Measurements from ENCODE around the gene PCNA. TPM values are rescaled to one million over a fixed set of nuclear protein-coding genes. Genes with fewer than 3 reads are reported as not detected.

PCNA gene
- total RNA-seq, 4 donors from 2014 or later, result 58.9 to 160 (median 97.1) TPM

DNA sequence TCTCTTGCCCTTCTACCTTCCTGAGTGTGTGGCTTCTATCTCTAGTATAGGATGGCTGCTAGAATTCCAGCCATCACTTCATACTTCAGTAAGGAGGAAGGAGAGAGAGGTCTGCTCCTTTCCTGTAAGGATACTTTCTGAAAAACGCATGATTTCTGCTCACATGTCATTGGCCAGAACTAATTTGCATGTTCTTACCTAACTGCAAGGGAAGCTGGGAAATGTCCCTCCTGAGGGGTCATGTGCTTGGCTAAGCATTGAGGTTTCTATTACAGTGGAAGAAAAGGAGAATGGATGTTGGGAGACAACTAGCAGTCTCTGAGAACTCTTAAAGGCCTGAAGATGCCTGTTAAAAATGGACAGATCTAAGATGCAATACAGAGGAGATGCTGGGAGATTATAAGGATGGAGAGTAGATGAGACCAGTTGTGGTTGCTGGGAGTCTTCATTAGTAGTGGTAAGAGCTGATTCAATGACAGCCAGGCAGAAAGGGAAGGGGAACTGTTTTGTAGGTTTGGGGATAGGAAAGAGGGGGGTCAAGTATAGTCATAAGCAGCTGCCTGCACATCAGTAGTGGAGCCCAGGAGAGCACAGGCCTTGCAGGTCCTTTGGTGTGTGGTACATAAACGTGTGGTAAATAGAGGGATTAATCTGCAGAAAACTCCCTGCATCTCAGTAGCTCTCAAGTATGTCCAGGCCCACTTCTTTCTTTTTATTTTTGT lies 27.3 kb upstream of the PCNA start:
- Histone ChIP-seq H3K4me3 (no peak overlapping the region), H3K36me3 (no peaks in the 10 kb centered on the region), H3K27me3 (no peaks in the 10 kb centered on the region), H3K4me1 (peaks cover 8 to 77% (median 29%) of the 10 kb centered on the region in 3 donors), H3K9me3 (no peaks in the 10 kb centered on the region), H3K27ac (no peak overlapping the region)
- DNase-seq, result no peak
- WGBS, 2 donors, result 71 to 77% methylated on average over 2 of the region's 2 CpGs
- TF ChIP-seq, protein P1, sequence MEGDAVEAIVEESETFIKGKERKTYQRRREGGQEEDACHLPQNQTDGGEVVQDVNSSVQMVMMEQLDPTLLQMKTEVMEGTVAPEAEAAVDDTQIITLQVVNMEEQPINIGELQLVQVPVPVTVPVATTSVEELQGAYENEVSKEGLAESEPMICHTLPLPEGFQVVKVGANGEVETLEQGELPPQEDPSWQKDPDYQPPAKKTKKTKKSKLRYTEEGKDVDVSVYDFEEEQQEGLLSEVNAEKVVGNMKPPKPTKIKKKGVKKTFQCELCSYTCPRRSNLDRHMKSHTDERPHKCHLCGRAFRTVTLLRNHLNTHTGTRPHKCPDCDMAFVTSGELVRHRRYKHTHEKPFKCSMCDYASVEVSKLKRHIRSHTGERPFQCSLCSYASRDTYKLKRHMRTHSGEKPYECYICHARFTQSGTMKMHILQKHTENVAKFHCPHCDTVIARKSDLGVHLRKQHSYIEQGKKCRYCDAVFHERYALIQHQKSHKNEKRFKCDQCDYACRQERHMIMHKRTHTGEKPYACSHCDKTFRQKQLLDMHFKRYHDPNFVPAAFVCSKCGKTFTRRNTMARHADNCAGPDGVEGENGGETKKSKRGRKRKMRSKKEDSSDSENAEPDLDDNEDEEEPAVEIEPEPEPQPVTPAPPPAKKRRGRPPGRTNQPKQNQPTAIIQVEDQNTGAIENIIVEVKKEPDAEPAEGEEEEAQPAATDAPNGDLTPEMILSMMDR (IDR thresholded peaks at IDR 0.05), result no peak
- TF ChIP-seq POLR2A (IDR thresholded peaks at IDR 0.05), result no peak
- intact Hi-C loops (cut with DNase I), result no loop called here

DNA sequence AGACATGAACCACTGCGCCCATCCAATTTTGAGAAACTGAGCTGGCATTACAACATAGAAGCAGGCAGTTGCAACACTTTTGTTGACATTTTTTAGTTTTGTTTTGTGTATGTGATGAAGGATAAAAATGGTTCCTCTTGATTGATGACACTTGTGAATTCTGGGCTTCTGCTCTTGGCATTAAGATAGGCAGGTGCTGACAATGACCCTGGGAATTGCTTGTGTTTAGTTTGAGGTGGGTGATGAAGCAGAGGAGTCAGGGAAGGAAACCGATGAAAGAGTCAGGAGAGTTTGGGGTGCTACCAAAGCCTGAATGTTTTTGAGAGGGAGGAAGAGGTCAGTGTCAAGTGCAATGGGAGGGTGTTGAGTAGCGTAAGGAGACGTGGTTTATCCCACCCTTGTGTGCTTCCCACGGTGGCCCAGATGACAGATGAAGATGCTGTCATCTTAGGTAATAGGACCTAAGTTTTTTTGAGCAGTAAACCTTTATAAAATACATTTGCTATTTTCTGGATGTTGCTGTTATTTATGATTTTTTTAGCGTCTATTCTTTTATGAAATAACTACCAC lies 26.4 kb upstream of the PCNA start:
- peaks cover 8 to 84% (median 37%) of the 10 kb centered on the region in 3 donors for H3K4me1 ChIP-seq
- H3K27ac ChIP-seq, result no peak overlapping the region
- TF ChIP-seq POLR2A (IDR thresholded peaks at IDR 0.05), result no peak
- TF ChIP-seq, protein P1 (IDR thresholded peaks at IDR 0.05), result no peak
- no peaks in the 10 kb centered on the region for H3K36me3 ChIP-seq
- intact Hi-C loops (cut with DNase I), result no loop called here
- no peak overlapping the region for H3K4me3 ChIP-seq
- DNase-seq, result no peak
- WGBS, 2 donors, result 80 to 87% methylated on average over 6 of the region's 6 CpGs
- H3K27me3 ChIP-seq, result no peaks in the 10 kb centered on the region
- no peaks in the 10 kb centered on the region for H3K9me3 ChIP-seq

DNA sequence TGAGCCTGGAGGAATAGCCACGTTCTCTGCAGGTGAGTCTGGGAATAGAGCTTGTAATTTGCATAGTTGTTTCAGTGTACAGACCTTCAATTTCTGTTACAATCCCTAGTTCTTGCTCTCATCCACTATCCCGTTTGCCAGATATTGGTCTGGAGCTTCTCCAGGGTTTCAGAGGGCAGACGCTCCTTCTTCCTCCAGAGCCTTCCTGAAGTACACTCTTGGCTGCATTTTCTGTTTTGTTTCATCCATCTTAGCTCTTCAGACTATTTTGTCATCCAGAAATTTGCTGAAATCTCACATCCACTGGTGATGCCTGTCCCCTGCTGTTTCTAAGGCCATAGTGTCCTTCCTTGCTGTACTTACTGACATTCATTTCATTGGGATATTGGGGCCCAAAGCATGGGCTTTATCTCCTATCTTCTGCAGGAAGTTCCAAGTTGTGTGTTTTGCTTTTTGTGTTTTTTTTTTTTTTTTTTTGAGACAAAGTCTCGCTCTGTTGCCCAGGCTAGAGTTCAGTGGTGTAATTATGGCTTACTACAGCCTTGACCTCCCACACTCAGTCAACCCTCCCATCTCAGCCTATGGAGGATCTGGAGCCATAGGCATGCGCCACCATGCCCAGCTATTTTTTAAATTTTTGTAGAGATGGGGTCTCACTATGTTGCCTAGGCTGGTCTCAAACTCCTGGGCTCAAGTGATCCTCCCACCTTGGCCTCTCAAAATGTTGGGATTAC lies 25.8 kb upstream of the PCNA start:
- H3K9me3 ChIP-seq, result no peaks in the 10 kb centered on the region
- TF ChIP-seq, protein P1 (IDR thresholded peaks at IDR 0.05), result no peak
- peaks cover 10 to 86% (median 37%) of the 10 kb centered on the region in 3 donors for H3K4me1 ChIP-seq
- 71 to 89% methylated on average over 5 of the region's 5 CpGs for WGBS, 2 donors
- intact Hi-C loops (cut with DNase I), result no loop called here
- no peaks in the 10 kb centered on the region for H3K36me3 ChIP-seq
- no peak overlapping the region for H3K27ac ChIP-seq
- no peak overlapping the region for H3K4me3 ChIP-seq
- no peaks in the 10 kb centered on the region for H3K27me3 ChIP-seq
- DNase-seq, result no peak

DNA sequence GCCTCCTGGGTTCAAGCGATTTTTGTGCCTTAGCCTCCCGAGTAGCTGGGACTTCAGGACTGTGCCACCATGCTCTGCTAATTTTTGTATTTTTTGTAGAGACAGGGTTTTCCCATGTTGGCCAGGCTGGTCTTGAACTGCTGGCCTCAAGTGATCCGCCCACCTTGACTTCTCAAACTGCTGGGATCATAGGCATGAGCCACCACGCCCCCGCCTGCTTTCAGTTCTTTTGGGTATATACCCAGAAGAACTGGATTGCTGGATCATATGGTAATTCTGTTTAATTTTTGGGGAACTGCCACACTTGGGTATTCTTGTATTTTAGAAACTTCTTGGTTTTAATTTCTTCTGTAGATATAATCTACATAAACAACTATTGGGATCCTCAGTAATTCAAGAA lies 24.1 kb upstream of the PCNA start:
- Histone ChIP-seq H3K36me3 (no peaks in the 10 kb centered on the region), H3K4me3 (no peak overlapping the region), H3K27ac (peak overlapping the region in 1 of 4 donors; percentile 22), H3K9me3 (no peaks in the 10 kb centered on the region), H3K27me3 (no peaks in the 10 kb centered on the region), H3K4me1 (peaks cover 10 to 77% (median 34%) of the 10 kb centered on the region in 3 donors)
- no peak for TF ChIP-seq POLR2A (IDR thresholded peaks at IDR 0.05)
- TF ChIP-seq, protein P1 (IDR thresholded peaks at IDR 0.05), result no peak
- no peak for DNase-seq
- intact Hi-C loops (cut with DNase I), result no loop called here
- WGBS, 2 donors, result 87 to 94% methylated on average over 5 of the region's 5 CpGs

DNA sequence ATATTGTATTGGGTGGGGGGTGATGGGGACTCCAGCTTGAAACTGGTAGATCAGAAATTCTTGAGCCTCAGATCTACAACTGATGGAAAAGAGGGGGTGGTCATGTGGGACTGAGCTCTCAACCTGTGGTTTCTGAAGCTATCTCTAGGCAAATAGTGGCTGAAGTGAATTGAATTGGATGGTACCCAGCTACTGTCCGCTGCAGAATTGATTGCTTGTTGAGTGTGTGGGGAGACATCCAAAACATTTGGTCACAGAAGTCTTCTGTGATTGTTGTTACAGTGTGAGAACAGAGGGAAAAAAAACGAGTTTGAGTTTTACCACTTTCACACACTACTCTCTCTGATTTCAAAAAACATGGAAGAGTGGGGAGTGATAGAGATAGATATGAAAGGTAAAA lies 21.9 kb upstream of the PCNA start:
- H3K9me3 ChIP-seq, result no peaks in the 10 kb centered on the region
- no peak overlapping the region for H3K4me3 ChIP-seq
- no peak for DNase-seq
- no peak overlapping the region for H3K27ac ChIP-seq
- intact Hi-C loops (cut with DNase I), result no loop called here
- no peaks in the 10 kb centered on the region for H3K27me3 ChIP-seq
- H3K36me3 ChIP-seq, result no peaks in the 10 kb centered on the region
- 59 to 69% methylated on average over 2 of the region's 2 CpGs for WGBS, 2 donors
- peaks cover 14 to 61% (median 17%) of the 10 kb centered on the region in 3 donors for H3K4me1 ChIP-seq
- no peak for TF ChIP-seq POLR2A (IDR thresholded peaks at IDR 0.05)
- TF ChIP-seq, protein P1 (IDR thresholded peaks at IDR 0.05), result no peak

Data from esophagus squamous epithelium (tissue), 5 donors.